ENCODE measurements around the gene PGAP3. TPM values are rescaled to one million over a fixed set of nuclear protein-coding genes. Genes with fewer than 3 reads are reported as not detected.
A peak's percentile ranks its signal among the peaks of the same experiment; 100 is the strongest.

Gene PGAP3
- total RNA-seq, 1 donor from 2014 or later: 17.7 TPM

- H3K36me3 ChIP-seq: peaks cover 0 to 45% of the 10 kb centered on the region in 2 donors
- DNase-seq (ENCODE audit: extremely low spot score in 2 of 2): no peak
Observed at GRCh38 chr17:39716879-39717536, 29.2 kb upstream of the PGAP3 start.

GRCh38 chr17:39716073-39716818 lies 28.4 kb upstream of the PGAP3 start:
- Histone ChIP-seq H3K36me3 (peaks cover 0 to 53% of the 10 kb centered on the region in 2 donors), H3K27ac (peak overlapping the region; percentile 75), H3K27me3 (no peaks in the 10 kb centered on the region), H3K9me3 (no peaks in the 10 kb centered on the region), H3K4me3 (no peak overlapping the region), H3K4me1 (peaks cover 13% of the 10 kb centered on the region)
- TF ChIP-seq CTCF (IDR thresholded peaks at IDR 0.05): no peak
- TF ChIP-seq POLR2AphosphoS5 (IDR thresholded peaks at IDR 0.05; ENCODE audit: insufficient read depth in 1 of 2, low read depth in 1 of 2): no peak
- DNase-seq (ENCODE audit: extremely low spot score in 2 of 2): no peak
- intact Hi-C loops (cut with DNase I): no loop called here

More at GRCh38 chr17:39716879-39717536, 29.2 kb upstream of the PGAP3 start:
- peak overlapping the region; percentile 75 for H3K27ac ChIP-seq
- H3K9me3 ChIP-seq: no peaks in the 10 kb centered on the region
- intact Hi-C loops (cut with DNase I): no loop called here
- no peak overlapping the region for H3K4me3 ChIP-seq
- H3K4me1 ChIP-seq: peaks cover 13% of the 10 kb centered on the region
- H3K27me3 ChIP-seq: no peaks in the 10 kb centered on the region
- TF ChIP-seq POLR2AphosphoS5 (IDR thresholded peaks at IDR 0.05; ENCODE audit: insufficient read depth in 1 of 2, low read depth in 1 of 2) (peak in 1 of 2 donors; percentile 70), CTCF (IDR thresholded peaks at IDR 0.05) (no peak), POLR2A (IDR thresholded peaks at IDR 0.05) (no peak)

DNA sequence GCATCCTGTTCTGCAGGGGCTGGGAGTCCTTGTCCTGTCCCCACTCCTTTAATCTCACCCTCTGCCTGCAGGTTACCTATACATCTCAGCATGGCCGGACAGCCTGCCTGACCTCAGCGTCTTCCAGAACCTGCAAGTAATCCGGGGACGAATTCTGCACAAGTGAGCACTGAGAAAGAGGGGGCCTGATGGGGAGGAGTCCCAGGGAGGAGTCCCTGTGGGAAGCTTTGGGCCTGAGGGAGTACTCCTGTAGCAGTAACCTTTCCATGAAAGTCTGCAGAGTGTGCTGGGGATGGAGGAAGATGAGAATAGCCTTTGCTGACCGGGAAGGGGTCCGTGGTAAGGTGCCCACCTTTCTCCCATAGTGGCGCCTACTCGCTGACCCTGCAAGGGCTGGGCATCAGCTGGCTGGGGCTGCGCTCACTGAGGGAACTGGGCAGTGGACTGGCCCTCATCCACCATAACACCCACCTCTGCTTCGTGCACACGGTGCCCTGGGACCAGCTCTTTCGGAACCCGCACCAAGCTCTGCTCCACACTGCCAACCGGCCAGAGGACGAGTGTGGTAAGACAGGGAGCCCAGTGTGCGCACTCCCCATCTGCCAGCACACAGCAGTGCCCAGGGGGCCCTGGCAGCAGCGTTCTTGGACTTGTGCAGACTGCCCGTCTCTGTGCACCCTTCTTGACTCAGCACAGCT lies 27.7 kb upstream of the PGAP3 start:
- H3K4me1 ChIP-seq: peaks cover 13% of the 10 kb centered on the region
- intact Hi-C loops (cut with DNase I): no loop called here
- H3K9me3 ChIP-seq: no peaks in the 10 kb centered on the region
- H3K27me3 ChIP-seq: no peaks in the 10 kb centered on the region
- peaks cover 0 to 53% of the 10 kb centered on the region in 2 donors for H3K36me3 ChIP-seq
- no peak overlapping the region for H3K4me3 ChIP-seq
- TF ChIP-seq CTCF (IDR thresholded peaks at IDR 0.05): no peak
- no peak for TF ChIP-seq POLR2A (IDR thresholded peaks at IDR 0.05)
- TF ChIP-seq POLR2AphosphoS5 (IDR thresholded peaks at IDR 0.05; ENCODE audit: insufficient read depth in 1 of 2, low read depth in 1 of 2): no peak
- no peak for DNase-seq (ENCODE audit: extremely low spot score in 2 of 2)
- peak overlapping the region; percentile 75 for H3K27ac ChIP-seq

DNA sequence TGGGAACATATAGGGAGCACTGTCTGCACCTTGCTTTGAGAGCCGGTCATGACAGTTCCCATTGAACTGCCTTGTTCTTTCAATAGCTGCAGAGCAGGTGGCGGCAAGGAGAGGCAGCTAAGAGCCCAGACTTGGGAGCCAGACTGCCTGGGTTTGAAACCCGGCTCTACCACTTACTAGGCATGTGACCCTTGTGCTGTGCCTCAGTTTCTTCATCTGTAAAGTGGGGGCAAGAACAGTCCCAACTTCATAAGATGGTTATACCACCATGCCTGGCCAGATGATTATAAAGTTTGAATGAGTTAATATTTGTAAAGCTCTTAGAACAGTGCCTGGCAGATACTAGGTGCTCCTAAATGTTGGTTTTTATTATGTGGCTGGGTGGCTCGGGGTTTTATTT lies 26.4 kb upstream of the PGAP3 start:
- H3K4me3 ChIP-seq: no peak overlapping the region
- H3K27ac ChIP-seq: no peak overlapping the region
- TF ChIP-seq POLR2A (IDR thresholded peaks at IDR 0.05) (no peak), POLR2AphosphoS5 (IDR thresholded peaks at IDR 0.05; ENCODE audit: insufficient read depth in 1 of 2, low read depth in 1 of 2) (no peak), CTCF (IDR thresholded peaks at IDR 0.05) (no peak)
- peaks cover 0 to 65% of the 10 kb centered on the region in 2 donors for H3K36me3 ChIP-seq
- no peaks in the 10 kb centered on the region for H3K27me3 ChIP-seq
- DNase-seq (ENCODE audit: extremely low spot score in 2 of 2): no peak
- intact Hi-C loops (cut with DNase I): no loop called here
- no peaks in the 10 kb centered on the region for H3K9me3 ChIP-seq
- H3K4me1 ChIP-seq: peaks cover 13% of the 10 kb centered on the region

All from vagina (tissue), 2 donors.